HT1080 (cell line): Measurements from ENCODE around the gene IPO13. TPM values are rescaled to one million over a fixed set of nuclear protein-coding genes. Genes with fewer than 3 reads are reported as not detected.
A peak's percentile ranks its signal among the peaks of the same experiment; 100 is the strongest.

ENCODE experiments used
- DNase-seq: peaks from one replicate; pipeline ENCODE4 v3.0.0-alpha.2; 2015; ENCODE audit warnings: low read depth
- polyA plus RNA-seq, 2 experiments: library from polyadenylated mRNA; depleted of rRNA; stranded (reverse); fragments of >200 nt; gene quantifications; 2 replicates each; pipeline ENCODE4 v1.2.3, GENCODE V29; 2015
- total RNA-seq: library from RNA; depleted of rRNA; stranded (reverse); fragments of >200 nt; shearing (Covaris generic); gene quantifications from 2 replicates; pipeline ENCODE4 v1.2.3, GENCODE V29; 2014; rRNA removed

IPO13 gene, protein sequence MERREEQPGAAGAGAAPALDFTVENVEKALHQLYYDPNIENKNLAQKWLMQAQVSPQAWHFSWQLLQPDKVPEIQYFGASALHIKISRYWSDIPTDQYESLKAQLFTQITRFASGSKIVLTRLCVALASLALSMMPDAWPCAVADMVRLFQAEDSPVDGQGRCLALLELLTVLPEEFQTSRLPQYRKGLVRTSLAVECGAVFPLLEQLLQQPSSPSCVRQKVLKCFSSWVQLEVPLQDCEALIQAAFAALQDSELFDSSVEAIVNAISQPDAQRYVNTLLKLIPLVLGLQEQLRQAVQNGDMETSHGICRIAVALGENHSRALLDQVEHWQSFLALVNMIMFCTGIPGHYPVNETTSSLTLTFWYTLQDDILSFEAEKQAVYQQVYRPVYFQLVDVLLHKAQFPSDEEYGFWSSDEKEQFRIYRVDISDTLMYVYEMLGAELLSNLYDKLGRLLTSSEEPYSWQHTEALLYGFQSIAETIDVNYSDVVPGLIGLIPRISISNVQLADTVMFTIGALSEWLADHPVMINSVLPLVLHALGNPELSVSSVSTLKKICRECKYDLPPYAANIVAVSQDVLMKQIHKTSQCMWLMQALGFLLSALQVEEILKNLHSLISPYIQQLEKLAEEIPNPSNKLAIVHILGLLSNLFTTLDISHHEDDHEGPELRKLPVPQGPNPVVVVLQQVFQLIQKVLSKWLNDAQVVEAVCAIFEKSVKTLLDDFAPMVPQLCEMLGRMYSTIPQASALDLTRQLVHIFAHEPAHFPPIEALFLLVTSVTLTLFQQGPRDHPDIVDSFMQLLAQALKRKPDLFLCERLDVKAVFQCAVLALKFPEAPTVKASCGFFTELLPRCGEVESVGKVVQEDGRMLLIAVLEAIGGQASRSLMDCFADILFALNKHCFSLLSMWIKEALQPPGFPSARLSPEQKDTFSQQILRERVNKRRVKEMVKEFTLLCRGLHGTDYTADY
- 26.6 and 28.3 TPM in 2 replicates for total RNA-seq
- 12.5 TPM in 2 replicates for polyA plus RNA-seq (2015; cell fraction: cytosol; rRNA removed)
- polyA plus RNA-seq (2015; cell fraction: nucleus; rRNA removed), result 26.4 and 32.1 TPM in 2 replicates

DNA sequence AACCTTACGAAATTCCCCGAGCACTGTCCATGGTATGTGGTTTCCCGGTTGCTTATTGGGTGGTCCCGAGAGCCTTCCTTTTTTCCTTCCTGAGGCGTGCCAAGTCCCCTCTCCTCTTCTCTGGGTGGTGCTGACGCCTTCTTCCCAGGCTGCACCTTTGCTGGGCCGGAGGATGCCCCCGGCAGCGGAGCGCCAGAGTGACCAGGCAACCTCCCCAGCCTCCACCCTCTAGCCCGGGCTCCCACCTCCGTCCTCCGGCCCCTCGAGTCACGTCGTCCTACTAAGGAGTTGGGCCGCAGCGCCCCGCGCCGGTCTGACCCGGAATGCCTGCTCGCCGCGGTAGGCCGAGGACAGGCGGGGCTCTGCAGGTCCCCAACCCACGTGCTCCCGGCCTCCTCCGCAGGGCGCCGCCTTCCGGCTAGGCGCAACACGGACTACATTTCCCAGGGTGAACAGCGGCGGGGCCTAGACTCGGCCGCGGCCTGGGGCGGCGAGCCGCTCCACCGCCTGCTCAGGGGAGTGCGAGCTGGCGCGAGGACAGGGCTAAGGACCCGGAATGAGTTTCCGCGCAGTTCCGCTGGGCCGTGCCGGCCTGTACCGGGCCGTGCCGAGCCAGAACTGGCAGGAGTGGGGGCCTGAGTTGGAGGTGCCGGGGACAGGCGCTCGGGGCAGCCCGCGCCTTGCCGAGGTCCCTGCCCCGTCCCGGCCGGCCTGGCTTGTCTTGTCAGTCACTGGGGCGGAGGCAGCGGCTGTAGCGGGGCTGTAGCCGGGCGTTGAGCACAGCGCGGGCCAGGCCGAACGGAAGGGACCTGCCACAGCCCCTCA, at the start of gene IPO13:
TSS of gene IPO13 (plus strand) at position 715 of the 825 bp plus-strand sequence. CDS start 651 bp downstream, outside the sequence.
- peak; percentile 95 for DNase-seq

DNA sequence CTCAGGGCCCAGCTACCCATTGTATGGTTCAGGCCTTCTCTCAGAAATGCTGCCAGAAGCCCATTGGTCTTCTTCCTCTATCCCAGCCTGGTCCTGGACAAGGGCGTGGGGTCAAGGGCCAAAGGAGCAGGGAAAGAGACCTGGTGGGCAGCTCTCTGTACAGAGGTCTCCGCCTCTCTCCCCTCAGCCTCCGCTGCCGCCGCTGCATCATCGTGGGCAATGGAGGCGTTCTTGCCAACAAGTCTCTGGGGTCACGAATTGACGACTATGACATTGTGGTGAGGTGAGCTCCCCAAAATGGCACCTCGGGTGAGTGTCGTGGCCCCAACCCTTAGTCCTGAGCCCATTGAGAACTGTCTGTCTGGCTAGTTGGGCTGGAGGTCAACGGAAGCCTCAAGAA, 47.8 kb upstream of the IPO13 start:
- no peak for DNase-seq

DNA sequence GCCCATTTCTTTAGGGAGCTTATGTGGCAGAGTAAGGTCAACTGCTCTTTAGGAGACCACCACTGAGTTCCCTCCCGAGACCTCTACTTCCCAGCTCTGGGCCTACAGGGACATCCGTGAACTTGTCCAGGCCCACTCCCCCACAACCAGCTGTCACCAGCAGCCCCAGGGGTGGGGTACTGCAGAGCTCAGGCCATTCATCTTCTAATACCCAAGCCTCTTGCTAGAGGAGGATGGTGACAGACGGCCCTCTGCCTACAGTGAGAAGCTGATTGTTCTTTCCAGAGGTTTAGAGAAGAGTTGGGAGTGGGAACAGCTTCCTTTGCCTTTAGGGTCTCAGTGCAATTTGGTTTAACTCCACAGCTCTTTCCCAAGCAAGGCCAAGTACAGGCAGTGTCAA, 46.4 kb upstream of the IPO13 start:
- no peak for DNase-seq

GRCh38 chr1:43901196-43901961, 45.4 kb upstream of the IPO13 start:
- no peak for DNase-seq

GRCh38 chr1:43902058-43902831, 44.5 kb upstream of the IPO13 start:
- DNase-seq, result no peak

DNA sequence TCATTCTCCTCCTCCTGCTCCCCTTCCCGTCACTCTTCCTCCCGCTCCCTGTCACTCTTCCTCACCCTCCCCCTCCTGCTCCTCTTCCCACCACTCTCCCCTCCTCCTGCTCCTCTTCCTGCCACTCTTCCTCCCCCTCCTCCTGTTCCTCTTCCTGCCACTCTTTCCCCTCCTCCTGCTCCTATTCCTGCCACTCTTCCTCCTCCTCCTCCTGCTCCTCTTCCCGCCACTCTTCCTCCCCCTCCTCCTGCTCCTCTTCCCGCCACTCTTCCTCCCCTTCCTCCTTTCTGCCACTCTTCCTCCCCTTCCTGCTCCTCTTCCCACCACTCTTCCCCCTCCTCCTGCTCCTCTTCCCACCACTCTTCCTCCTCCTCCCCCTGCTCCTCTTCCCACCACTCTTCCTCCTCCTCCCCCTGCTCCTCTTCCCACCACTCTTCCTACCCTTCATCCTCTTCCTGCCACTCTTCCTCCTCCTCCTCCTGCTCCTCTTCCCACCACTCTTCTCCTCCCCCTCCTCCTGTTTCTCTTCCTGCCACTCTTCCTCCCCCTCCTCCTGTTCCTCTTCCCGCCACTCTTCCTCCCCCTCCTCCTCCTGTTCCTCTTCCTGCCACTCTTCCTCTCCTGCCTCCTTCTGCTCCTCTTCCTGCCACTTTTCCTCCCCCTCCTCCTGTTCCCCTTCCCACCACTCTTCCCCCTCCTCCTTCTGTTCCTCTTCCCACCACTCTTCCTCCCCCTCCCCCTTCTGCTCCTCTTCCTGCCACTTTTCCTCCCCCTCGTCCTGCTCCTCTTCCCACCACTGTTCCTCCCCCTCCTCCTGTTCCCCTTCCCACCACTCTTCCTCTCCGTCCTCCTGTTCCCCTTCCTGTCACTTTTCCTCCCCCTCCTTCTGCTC, 41.8 kb upstream of the IPO13 start:
- no peak for DNase-seq

DNA sequence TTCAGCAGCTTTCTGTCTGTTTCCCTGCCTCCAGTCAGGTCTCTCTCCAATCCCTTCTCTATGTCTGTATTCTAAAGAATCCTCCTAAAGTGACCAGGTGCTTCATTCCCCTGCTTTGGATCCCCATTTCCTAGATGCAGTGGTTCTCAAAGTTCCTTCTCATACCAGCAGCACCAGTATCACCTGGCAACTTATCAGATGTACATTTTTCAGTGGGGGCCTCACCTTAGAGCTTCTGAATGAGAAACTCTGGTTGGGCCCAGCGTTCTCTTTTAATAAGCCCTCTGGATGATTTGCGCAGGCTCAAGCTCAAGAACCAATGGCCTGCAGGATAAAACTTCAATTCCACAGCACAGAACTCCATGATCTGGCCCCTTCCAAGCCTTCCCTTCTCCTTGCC, 38.5 kb upstream of the IPO13 start:
- DNase-seq, result no peak

GRCh38 chr1:43908858-43909257, 37.9 kb upstream of the IPO13 start:
- no peak for DNase-seq

GRCh38 chr1:43910343-43910742, 36.4 kb upstream of the IPO13 start:
- DNase-seq, result no peak

GRCh38 chr1:43912607-43913006, 34.1 kb upstream of the IPO13 start:
- no peak for DNase-seq

DNA sequence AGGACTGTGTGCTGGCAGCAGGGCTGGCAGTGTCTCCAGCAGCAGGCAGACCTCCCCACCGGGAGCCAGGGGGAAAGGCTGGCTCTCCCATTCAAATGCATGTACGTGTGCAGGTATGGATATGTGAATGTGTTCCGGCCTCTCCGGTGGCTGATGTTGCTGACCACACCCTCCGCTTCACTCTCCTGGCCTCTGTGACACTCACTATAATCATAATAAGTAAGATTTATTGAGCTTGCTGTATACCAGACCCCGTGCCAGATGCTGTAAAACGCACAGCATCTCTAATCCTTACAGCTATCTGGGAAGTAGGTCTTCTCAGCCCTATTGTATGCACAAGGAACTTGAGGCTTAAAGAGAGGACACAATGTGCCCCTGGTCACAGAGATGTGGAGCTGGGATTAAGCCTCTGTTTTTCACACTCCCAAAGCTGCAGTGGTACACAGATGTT, 33.7 kb upstream of the IPO13 start:
- DNase-seq, result no peak

DNA sequence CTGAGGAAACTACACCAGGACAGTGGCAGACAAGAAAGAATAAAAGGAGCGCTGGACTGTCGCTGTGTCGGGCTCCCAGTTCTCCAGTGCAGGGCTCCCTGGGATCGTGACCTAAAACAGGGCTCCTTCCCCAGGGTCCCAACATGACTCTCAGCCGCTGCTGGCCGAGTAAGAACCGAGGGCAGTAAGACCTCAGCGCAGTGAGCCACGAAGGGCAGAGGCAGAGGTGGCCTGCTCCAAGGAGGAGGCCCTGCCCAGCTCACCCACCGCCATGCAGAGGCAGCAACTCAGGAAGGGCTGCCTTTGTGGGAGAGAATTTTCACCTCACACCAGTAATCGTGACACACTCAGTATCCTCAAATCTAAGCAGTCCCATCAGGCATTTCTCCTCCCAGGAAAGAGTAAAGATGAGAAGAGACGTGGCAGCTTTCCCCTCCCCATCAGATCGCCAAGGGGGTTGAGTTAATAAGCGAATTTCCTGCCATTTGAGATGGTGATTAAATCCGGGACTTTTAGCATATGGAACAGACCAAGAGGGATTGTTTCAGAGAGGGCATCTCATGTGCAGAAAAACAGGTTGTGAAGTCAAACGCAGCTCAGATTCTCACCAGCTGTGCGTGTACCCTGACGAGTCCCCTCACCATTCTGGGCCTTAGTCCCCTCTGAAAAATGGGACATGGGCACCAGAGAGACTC, 32.9 kb upstream of the IPO13 start:
- DNase-seq, result no peak

GRCh38 chr1:43914576-43915525, 31.9 kb upstream of the IPO13 start:
- no peak for DNase-seq

- no peak for DNase-seq
Measured at GRCh38 chr1:43919906-43920305, 26.8 kb upstream of the IPO13 start.

GRCh38 chr1:43921022-43921421, 25.7 kb upstream of the IPO13 start:
- no peak for DNase-seq

GRCh38 chr1:43924516-43924915, 22.2 kb upstream of the IPO13 start:
- peak; percentile 33 for DNase-seq

DNA sequence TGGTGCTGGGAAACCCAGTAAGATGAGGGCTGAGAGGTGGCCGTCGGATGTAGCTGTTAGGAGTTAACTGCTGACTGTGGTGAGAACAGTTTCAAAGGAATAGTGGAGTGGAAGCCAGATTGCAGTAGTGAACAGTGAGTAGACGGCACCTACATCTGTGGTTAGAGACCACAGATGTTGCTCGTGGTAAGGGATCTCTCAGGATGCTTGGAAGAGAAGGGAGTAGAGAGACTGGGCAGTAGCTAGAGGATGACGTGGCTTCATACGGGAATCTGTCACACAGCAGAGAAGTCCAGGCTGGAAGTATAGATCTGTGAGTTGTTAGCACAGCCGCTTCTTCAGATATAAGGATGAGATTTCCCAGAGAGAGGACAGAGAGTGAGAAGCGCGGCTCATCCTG, 20.9 kb upstream of the IPO13 start:
- DNase-seq, result no peak
